Measurements from ENCODE around the gene SESN3.
"Not testable (repeated sequence)": the region's sequence is repeated elsewhere in the genome, so short reads cannot be mapped to it uniquely, and the experiment has no call there.

Gene SESN3

GRCh38 chr11:95248666-95249467, 17.9 kb upstream of the SESN3 start:
- peak; percentile 65 for DNase-seq

- no peak for DNase-seq
Measured at GRCh38 chr11:95247883-95248282, 16.9 kb upstream of the SESN3 start.

GRCh38 chr11:95247127-95247684, 16.2 kb upstream of the SESN3 start:
- DNase-seq: no peak

- DNase-seq: no peak
Measured at GRCh38 chr11:95245581-95245980, 14.6 kb upstream of the SESN3 start.

GRCh38 chr11:95245038-95245437, 14.0 kb upstream of the SESN3 start:
- peak; percentile 77 for DNase-seq

- DNase-seq: no peak
Measured at GRCh38 chr11:95243673-95244072, 12.7 kb upstream of the SESN3 start.

GRCh38 chr11:95242845-95243605, 12.0 kb upstream of the SESN3 start:
- DNase-seq: no peak

GRCh38 chr11:95242091-95242844, 11.3 kb upstream of the SESN3 start:
- no peak for DNase-seq

GRCh38 chr11:95241681-95242081, 10.7 kb upstream of the SESN3 start:
- DNase-seq: no peak

GRCh38 chr11:95239871-95240649, 9.1 kb upstream of the SESN3 start:
- no peak for DNase-seq

GRCh38 chr11:95232666-95233065, 1.7 kb upstream of the SESN3 start:
- DNase-seq: no peak

- DNase-seq: peak; percentile 94
Measured at GRCh38 chr11:95231881-95232605, 1.0 kb upstream of the SESN3 start.

GRCh38 chr11:95230810-95231126, 234 bp downstream of the SESN3 start:
- DNase-seq: no peak

- peak; percentile 66 for DNase-seq
Measured at GRCh38 chr11:95229993-95230809, 801 bp downstream of the SESN3 start.

GRCh38 chr11:95229199-95229992, 1.6 kb downstream of the SESN3 start:
- no peak for DNase-seq

GRCh38 chr11:95228081-95228749, 2.8 kb downstream of the SESN3 start:
- DNase-seq: no peak

- DNase-seq: not testable (repeated sequence)
Measured at GRCh38 chr11:95227060-95227459, 3.9 kb downstream of the SESN3 start.

- no peak for DNase-seq
Measured at GRCh38 chr11:95222817-95223216, 8.2 kb downstream of the SESN3 start.

- no peak for DNase-seq
Measured at GRCh38 chr11:95219599-95219998, 11.4 kb downstream of the SESN3 start.

Measured in islet precursor cell (in vitro differentiated cells).